ENCODE data around the gene PLEKHG3. TPM values are rescaled to one million over a fixed set of nuclear protein-coding genes. Genes with fewer than 3 reads are reported as not detected.

PLEKHG3 gene
- total and polyA plus RNA-seq, 2 of the 13 experiments (the other 11 are each of a cell fraction or from before 2014, with no cell fraction given) = 7.1 to 9.8 TPM

- H3K27me3 ChIP-seq (ENCODE audit: control insufficient read depth in 1 of 2, insufficient read depth in 2 of 2, low read length in 2 of 2) = no peaks in the 10 kb centered on the region; a peak in 1 of 5 replicates
- H2AFZ ChIP-seq (ENCODE audit: low read length) = no peak overlapping the region
- ChIA-PET CTCF (ENCODE audit: low intra/inter-chr PET ratio, low total read pairs) (no interaction called here), POLR2A (no interaction called here)
- in situ Hi-C loops (cut with HindIII; ENCODE audit: extremely low pct_ligation_motif_present, low pct_unique_long_range_greater_than_20kb) (loop anchor here (25.0 kb wide), 1 partner anchor 230 kb away; the partner anchor contains the start of gene SPTB), intact Hi-C loops (cut with micrococcal nuclease; ENCODE audit: unreplicated experiment) (no loop called here)
- H3K9me3 ChIP-seq (ENCODE audit: low read length) = no peaks in the 10 kb centered on the region
- no peak overlapping the region for H3K9ac ChIP-seq (ENCODE audit: insufficient read depth, low read depth, low read length)
- no peaks in the 10 kb centered on the region for H4K20me1 ChIP-seq (ENCODE audit: insufficient read depth, low read length)
- peaks cover 20% of the 10 kb centered on the region for H3K4me1 ChIP-seq (ENCODE audit: insufficient read depth, low read length)
- TF ChIP-seq MNT (IDR thresholded peaks at IDR 0.05) (no peak), IRF2 (CRISPR knock-in tag; IDR thresholded peaks at IDR 0.05) (no peak), ZNF232 (CRISPR knock-in tag; IDR thresholded peaks at IDR 0.05; ENCODE audit: borderline replicate concordance) (no peak), MXI1 (IDR thresholded peaks at IDR 0.05; ENCODE audit: borderline replicate concordance, low read depth, low read length) (no peak), GFI1 (CRISPR knock-in tag; IDR thresholded peaks at IDR 0.05; ENCODE audit: borderline replicate concordance) (no peak), PLRG1 (conservative IDR thresholded peaks at IDR 0.05) (no peak), FOXC1 (CRISPR knock-in tag; IDR thresholded peaks at IDR 0.05; ENCODE audit: borderline replicate concordance) (no peak), RXRB (CRISPR knock-in tag; IDR thresholded peaks at IDR 0.05; ENCODE audit: borderline replicate concordance) (no peak), TFE3 (CRISPR knock-in tag; IDR thresholded peaks at IDR 0.05) (no peak), SIN3A (IDR thresholded peaks at IDR 0.05; ENCODE audit: borderline replicate concordance, low read depth, low read length) (no peak), ZNF629 (CRISPR knock-in tag; conservative IDR thresholded peaks at IDR 0.05) (no peak), ETV6 (CRISPR knock-in tag; conservative IDR thresholded peaks at IDR 0.05) (no peak), SALL2 (CRISPR knock-in tag; IDR thresholded peaks at IDR 0.05) (no peak), FOXO4 (CRISPR knock-in tag; conservative IDR thresholded peaks at IDR 0.05) (no peak), ZNF143 (CRISPR knock-in tag; IDR thresholded peaks at IDR 0.05) (no peak), TMF1 (CRISPR knock-in tag; IDR thresholded peaks at IDR 0.05; ENCODE audit: low read depth) (no peak), MYNN (CRISPR knock-in tag; IDR thresholded peaks at IDR 0.05; ENCODE audit: low read depth) (no peak), SOX5 (CRISPR knock-in tag; IDR thresholded peaks at IDR 0.05; ENCODE audit: borderline replicate concordance) (no peak), ZNF501 (CRISPR knock-in tag; IDR thresholded peaks at IDR 0.05) (no peak), KLF16 (CRISPR knock-in tag; IDR thresholded peaks at IDR 0.05) (no peak)
- H3K79me2 ChIP-seq (ENCODE audit: insufficient read depth, low read length) = no peaks in the 10 kb centered on the region
- DNase-seq (ENCODE audit: low spot score) = no peak
- WGBS (ENCODE audit: low lambda C conversion rate) = 60% methylated on average over 4 of the region's 4 CpGs
- no peaks in the 10 kb centered on the region for H3K36me3 ChIP-seq (replicated peaks in 1 of 2; ENCODE audit: control insufficient read depth in 1 of 2, insufficient read depth in 2 of 2, low read length in 2 of 2)
- FAIRE-seq = no peak
- BruUV-seq (replicated peaks) = no TSS peak
- H3K4me2 ChIP-seq (ENCODE audit: low read depth, low read length) = no peak overlapping the region
- ATAC-seq = no peak
- H3K27ac ChIP-seq (ENCODE audit: extremely low read length, insufficient read depth, low read length) = no peak overlapping the region
- no peak overlapping the region for H3K4me3 ChIP-seq (replicated peaks in 1 of 3; ENCODE audit: insufficient read depth in 1 of 3, low read depth in 2 of 3, low read length in 3 of 3)
Measured at GRCh38 chr14:64656986-64657385, 47.2 kb upstream of the PLEKHG3 start.
